GM19043 (cell line): Measurements from ENCODE around the gene RBP5.

ENCODE experiments used
- ATAC-seq: cut with Tn5 transposase; IDR thresholded peaks from one replicate; pipeline ENCODE4 v1.9.1; 2021; ENCODE audit warnings: low read depth; ENCODE audit not compliant: unreplicated experiment

RBP5 gene

GRCh38 chr12:7079826-7080125 lies 48.9 kb downstream of the RBP5 start:
- ATAC-seq = no peak

GRCh38 chr12:7078163-7078562 lies 50.5 kb downstream of the RBP5 start:
- ATAC-seq = no peak

GRCh38 chr12:7076493-7076892 lies 52.2 kb downstream of the RBP5 start:
- no peak for ATAC-seq

- ATAC-seq = no peak
Measured at GRCh38 chr12:7075939-7076338, 52.8 kb downstream of the RBP5 start.

GRCh38 chr12:7075518-7075917 lies 53.2 kb downstream of the RBP5 start:
- no peak for ATAC-seq

GRCh38 chr12:7073946-7074345 lies 54.7 kb downstream of the RBP5 start:
- no peak for ATAC-seq
